GM10266 (cell line): ENCODE results near the gene BACH2.
A peak's percentile ranks its signal among the peaks of the same experiment; 100 is the strongest.

Source experiments
- DNase-seq: peaks from one replicate; pipeline ENCODE4 v3.0.0; 2012; ENCODE audit errors: extremely low spot score
- TF ChIP-seq, protein P1 (sequence below): IDR thresholded peaks from 2 replicates; pipeline ENCODE4 v1.5.1; 2012; ENCODE audit warnings: mild to moderate bottlenecking, low read depth; ENCODE audit not compliant: control insufficient read depth, insufficient read depth; ENCODE audit errors: missing control alignments

The BACH2 gene

DNA sequence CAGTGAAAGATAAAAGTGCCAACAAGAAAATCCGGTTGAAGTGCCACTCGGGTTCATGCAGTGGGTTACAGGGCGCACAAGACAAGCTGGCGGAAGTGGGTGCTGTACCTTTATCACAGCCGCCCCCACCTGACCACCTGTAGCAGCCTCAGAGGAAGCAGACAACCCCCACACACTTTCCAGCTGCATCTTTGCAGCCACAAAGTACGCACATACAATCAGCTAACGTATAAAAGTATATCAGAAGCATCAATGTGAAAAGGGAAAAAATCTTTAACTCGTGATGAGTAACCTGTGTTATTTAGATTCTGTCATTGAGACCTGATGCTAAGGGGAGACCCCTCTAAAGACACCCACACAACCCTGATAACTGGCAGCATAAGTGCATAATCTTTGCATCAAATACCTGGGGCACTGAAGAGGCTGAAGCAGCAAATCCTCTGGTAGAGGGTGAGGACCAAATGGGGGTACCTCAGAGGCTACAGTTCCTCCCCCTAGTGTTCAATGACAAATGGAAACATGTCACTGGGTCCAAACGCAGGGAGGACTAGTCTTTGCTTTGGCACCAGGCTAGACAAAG is 22.1 kb downstream of the BACH2 start:
- no peak for DNase-seq
- TF ChIP-seq, protein P1, sequence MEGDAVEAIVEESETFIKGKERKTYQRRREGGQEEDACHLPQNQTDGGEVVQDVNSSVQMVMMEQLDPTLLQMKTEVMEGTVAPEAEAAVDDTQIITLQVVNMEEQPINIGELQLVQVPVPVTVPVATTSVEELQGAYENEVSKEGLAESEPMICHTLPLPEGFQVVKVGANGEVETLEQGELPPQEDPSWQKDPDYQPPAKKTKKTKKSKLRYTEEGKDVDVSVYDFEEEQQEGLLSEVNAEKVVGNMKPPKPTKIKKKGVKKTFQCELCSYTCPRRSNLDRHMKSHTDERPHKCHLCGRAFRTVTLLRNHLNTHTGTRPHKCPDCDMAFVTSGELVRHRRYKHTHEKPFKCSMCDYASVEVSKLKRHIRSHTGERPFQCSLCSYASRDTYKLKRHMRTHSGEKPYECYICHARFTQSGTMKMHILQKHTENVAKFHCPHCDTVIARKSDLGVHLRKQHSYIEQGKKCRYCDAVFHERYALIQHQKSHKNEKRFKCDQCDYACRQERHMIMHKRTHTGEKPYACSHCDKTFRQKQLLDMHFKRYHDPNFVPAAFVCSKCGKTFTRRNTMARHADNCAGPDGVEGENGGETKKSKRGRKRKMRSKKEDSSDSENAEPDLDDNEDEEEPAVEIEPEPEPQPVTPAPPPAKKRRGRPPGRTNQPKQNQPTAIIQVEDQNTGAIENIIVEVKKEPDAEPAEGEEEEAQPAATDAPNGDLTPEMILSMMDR = peak; percentile 10

- TF ChIP-seq, protein P1 = no peak
- no peak for DNase-seq
These were observed 22.8 kb downstream of the BACH2 start for GRCh38 chr6:90273863-90274262.

DNA sequence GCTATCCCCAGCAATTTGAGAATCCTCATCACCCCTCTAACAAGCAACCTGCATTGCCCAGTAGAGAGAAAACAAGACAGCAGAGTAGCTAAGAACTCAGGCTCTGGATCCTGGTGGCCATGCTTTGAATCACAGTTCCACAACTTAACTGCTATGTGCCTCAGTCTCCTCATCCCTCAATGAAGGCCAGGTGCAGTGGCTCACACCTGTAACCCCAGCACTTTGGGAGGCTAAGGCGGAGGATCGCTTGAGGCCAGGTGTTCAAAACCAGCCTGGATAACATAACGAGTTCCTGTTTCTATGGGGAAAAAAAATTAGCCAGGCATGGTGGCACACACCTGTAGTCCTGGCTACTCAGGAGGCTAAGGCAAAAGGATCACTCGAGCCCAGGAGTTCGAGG is 23.7 kb downstream of the BACH2 start:
- TF ChIP-seq, protein P1 = no peak
- no peak for DNase-seq

DNA sequence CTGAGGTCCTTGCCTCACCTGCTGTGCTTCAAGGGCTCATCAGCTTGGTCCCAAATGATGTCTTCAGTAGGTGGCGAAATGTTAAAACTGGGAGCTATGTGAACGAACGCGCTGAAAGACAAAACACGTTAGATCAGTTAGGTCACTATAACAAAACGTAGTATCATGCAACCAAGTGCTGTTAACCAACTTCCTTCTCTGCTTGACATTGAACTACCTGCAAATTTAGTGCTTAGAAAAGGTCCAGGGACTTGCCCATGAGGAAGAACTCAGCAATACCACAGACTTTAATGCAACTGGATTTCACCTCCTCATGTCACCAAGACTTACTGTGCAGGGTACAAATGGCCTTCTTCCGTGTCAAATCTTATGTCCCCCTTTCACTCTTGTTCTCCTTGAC is 24.8 kb downstream of the BACH2 start:
- DNase-seq = no peak
- TF ChIP-seq, protein P1 = no peak

DNA sequence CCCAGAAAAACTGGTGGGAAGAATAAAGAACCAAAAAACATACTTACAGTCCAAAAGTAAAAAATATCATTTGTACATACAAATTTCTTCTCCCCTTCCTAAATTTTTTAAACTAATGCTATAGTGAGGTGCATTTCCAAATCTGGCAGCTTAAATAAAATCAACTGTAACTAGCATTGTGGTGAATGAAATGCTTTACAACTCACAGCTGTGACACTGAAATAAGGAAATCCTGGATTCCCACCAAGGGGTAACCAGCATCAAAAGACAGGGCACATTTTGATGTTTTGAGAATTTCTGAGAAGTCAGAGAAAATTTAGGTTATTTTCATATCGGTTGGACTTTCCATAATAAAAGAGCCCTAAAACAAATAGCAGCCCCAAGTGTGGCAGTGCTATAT is 27.3 kb downstream of the BACH2 start:
- no peak for DNase-seq
- TF ChIP-seq, protein P1 = no peak

DNA sequence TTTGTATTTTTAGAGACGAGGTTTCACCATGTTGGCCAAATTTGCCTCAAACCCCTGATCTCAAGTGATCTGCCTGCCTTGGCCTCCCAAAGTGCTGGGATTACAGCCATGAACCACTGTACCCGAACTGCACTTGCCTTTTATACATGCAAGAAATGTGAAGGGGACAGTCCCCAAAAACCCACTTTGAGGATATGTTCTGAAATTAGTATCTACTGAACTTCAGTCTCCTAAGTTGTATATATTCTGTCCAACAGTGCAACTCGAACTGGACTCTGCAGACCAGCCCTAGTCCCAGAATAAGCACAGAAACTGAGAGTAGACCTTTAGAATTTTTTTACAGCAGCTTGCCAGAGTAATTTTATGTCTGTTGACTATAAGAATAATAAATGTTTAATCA is 28.5 kb downstream of the BACH2 start:
- DNase-seq = no peak
- TF ChIP-seq, protein P1 = no peak

DNA sequence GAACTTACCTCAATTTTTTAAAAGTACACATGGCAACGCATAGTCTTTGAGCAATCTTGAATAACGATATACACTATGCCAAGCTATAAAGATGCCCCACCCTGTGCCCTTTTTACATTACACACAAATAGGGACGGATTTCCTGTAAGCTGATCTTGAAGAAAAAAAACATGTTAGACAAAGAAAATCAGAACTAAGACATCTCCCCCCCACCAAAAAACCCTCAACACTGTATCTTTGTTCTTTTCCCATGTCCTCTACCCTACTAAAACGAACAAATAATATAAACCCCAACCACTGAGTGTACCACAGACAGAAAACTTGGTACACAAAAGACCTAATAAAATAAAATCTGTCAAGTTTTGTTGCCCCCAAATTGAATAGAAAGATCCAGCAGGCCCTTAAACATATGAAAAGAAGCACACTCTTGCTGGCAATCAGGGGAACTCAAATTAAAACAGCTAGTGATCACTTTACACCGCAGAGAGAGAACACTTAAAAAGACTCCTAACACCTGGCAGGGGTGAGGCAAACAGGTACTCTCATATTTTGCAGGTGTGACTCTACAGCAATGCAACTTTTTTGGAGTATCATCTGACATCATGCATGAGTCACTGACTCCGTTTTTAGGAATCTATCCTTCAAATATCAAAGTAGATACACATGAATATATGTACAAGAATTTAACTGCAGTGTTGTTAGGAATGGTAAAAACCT is 29.6 kb downstream of the BACH2 start:
- TF ChIP-seq, protein P1 = no peak

More for the DNA sequence above, 29.6 kb downstream of the BACH2 start:
- DNase-seq = no peak
